GM12872 (cell line): ENCODE data around the gene RETREG1.

ENCODE experiments used
- TF ChIP-seq, protein P1 (sequence below): IDR thresholded peaks from 3 replicates; pipeline ENCODE4 v1.5.1; 2011; ENCODE audit warnings: low read depth, mild to moderate bottlenecking, low read length, moderate library complexity; ENCODE audit not compliant: insufficient read depth

Gene RETREG1, protein sequence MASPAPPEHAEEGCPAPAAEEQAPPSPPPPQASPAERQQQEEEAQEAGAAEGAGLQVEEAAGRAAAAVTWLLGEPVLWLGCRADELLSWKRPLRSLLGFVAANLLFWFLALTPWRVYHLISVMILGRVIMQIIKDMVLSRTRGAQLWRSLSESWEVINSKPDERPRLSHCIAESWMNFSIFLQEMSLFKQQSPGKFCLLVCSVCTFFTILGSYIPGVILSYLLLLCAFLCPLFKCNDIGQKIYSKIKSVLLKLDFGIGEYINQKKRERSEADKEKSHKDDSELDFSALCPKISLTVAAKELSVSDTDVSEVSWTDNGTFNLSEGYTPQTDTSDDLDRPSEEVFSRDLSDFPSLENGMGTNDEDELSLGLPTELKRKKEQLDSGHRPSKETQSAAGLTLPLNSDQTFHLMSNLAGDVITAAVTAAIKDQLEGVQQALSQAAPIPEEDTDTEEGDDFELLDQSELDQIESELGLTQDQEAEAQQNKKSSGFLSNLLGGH

DNA sequence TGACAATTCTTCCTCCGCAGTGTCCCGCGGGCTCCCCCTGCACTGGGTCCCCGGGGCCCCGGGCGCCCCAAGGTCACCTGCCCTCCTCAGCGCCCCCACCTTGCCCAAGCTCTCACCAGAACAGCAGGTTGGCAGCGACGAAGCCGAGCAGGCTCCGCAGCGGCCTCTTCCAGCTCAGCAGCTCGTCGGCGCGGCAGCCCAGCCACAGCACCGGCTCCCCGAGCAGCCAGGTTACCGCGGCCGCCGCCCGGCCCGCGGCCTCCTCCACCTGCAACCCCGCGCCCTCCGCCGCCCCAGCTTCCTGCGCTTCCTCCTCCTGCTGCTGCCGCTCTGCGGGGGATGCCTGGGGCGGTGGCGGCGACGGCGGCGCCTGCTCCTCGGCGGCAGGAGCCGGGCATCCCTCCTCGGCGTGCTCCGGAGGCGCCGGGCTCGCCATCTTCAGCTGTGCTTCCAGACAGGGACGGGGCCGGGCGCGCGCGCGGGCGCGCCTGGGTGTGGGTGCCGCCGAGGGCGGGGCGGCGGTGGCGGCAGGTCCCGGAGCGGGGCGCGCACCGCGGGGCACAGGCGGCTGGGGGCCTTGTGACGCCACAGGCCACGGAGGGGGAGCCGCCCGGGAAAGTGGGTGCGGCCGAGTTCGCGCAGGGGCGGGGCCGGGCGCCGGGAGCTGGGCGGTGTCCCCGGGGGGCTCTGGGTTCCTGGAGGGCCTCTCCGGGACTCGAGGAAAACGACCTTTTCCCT, at the start of gene RETREG1:
Gene RETREG1 (minus strand): TSS at position 462 of the 738 bp plus-strand sequence. CDS start 26 bp downstream, at position 436.
- TF ChIP-seq, protein P1, sequence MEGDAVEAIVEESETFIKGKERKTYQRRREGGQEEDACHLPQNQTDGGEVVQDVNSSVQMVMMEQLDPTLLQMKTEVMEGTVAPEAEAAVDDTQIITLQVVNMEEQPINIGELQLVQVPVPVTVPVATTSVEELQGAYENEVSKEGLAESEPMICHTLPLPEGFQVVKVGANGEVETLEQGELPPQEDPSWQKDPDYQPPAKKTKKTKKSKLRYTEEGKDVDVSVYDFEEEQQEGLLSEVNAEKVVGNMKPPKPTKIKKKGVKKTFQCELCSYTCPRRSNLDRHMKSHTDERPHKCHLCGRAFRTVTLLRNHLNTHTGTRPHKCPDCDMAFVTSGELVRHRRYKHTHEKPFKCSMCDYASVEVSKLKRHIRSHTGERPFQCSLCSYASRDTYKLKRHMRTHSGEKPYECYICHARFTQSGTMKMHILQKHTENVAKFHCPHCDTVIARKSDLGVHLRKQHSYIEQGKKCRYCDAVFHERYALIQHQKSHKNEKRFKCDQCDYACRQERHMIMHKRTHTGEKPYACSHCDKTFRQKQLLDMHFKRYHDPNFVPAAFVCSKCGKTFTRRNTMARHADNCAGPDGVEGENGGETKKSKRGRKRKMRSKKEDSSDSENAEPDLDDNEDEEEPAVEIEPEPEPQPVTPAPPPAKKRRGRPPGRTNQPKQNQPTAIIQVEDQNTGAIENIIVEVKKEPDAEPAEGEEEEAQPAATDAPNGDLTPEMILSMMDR, result no peak

DNA sequence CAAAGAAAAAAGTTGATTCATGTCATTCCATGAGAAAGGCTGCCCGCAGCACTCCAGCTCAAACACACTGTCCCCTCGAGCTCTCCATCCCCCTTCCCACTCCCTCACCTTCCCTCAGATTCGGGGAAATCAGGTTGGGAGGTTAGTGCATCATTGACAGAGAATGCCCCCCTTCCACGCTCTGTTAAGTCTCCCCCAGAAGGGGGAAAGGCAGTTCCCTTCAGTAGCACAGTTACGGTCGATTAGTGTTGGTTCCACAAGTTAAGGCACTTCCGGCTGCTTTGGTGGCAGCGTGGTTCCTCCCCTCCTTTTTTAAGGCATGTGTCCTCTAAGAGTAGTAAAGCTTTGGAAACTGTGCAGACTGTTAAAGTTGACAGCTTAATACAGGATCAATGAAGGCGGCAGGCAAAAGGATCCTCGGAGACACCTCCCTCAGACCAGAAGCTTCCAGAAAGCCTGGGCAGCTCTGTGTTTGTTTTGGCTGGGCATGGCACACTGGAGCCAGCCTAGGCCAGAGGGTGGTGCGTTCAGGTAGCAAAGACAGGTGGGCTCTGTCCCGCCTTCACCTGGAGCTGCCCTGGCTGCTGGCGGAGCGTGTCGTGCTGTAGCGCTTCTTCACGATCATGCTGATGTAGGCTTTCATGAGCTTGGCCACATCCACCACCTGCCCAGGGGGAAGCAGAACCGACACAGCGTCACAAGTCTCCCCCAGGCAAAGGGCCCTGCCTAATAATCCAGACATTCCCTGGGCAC, 49.5 kb upstream of the RETREG1 start:
- TF ChIP-seq, protein P1, result no peak

DNA sequence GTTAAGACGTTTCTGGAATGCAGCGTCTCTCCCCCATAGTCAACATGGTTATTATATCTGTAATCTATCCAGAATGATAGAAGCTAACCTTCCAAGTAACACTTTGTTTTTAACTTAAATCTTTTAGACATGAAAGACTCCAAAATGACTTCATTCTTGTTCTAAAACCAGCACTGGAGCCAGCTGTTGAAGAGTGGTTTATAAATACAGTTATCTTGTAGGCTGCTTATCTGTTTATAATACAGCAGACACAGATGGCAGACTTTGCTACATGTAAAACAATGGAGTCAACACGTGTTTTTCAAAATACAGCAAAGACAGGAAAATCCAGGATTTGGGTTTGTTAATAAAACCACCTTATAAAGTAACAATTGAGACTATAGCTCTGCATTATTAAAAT, 48.8 kb upstream of the RETREG1 start:
- TF ChIP-seq, protein P1, result no peak

DNA sequence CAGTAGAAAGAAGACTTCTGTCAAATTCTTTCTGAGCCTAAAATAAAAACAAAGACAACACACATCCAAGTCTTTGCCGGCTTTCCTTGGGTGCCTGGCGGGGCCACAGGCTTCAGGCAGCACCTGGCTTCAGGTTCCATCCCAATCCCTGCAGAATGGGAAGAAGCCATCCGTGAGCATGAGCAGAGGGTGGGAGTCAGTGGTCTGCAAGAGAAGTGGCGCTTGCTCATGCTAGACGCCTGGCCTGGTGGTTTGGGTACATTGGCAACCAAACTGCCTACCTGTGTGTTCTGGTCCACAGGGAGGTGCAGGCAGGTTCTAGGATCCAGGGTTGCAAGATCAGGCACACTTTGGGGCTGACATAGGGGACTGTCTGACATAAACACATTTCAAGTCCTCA, 47.6 kb upstream of the RETREG1 start:
- TF ChIP-seq, protein P1, result no peak

DNA sequence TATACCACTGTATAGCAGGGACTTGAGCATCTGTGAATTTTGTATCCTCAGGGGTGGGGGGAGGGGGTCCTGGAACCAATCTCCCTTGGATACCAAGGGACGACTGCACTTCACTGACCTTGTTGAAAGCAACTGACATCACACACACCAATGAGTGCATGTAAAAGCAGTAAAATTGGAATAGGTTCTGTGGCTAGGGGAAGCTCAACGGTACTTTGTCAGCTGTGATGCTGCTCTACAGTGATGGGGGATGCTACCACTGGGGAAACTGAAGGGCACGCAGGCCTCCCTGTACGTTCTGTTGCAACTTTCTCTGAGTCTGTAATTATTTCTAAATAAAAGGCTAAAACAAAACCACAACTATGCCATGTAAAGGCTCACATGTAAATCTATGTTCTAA, 47.0 kb upstream of the RETREG1 start:
- TF ChIP-seq, protein P1, result no peak

DNA sequence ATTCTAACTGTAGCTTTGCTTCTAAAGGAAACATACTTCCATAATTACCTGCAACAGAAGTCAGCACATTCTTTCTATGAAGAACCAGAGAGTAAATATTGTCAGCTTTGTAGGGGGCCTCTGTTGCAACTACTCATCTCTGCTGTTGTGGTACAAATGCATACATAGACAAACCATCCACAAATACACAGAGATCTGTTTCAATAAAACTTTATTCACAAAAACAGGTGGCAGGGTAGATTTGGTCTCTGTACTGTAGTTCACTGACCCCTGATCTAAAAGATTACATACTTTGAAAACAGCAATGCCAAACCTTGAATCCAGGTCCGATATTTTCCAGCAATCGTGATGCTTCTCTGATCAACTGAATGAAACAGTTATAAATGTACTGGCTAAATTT, 44.9 kb upstream of the RETREG1 start:
- TF ChIP-seq, protein P1, result no peak

DNA sequence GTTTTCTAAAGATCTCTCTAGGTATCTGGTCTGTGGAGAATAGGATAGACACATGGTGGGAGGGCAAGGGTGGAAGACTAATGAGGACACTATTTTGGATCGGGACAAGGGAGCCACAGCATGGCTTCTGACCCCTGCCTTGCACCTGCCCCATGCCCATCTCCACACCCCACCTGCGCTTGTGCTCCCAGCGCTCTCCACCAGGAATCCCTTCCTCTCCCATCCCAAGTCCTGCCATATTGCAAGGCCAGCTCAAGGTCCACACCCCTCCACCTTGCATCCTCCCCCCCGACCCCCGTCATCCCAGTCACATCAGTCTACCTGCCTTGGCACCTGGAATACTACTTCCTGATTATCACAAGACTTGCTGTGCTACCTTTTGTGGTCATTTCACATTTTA, 44.2 kb upstream of the RETREG1 start:
- TF ChIP-seq, protein P1, result no peak
